Measurements from ENCODE around the gene HLX. TPM values are rescaled to one million over a fixed set of nuclear protein-coding genes. Genes with fewer than 3 reads are reported as not detected.

The HLX gene
- total RNA-seq, 1 experiment from 2014 or later, result not detected

DNA sequence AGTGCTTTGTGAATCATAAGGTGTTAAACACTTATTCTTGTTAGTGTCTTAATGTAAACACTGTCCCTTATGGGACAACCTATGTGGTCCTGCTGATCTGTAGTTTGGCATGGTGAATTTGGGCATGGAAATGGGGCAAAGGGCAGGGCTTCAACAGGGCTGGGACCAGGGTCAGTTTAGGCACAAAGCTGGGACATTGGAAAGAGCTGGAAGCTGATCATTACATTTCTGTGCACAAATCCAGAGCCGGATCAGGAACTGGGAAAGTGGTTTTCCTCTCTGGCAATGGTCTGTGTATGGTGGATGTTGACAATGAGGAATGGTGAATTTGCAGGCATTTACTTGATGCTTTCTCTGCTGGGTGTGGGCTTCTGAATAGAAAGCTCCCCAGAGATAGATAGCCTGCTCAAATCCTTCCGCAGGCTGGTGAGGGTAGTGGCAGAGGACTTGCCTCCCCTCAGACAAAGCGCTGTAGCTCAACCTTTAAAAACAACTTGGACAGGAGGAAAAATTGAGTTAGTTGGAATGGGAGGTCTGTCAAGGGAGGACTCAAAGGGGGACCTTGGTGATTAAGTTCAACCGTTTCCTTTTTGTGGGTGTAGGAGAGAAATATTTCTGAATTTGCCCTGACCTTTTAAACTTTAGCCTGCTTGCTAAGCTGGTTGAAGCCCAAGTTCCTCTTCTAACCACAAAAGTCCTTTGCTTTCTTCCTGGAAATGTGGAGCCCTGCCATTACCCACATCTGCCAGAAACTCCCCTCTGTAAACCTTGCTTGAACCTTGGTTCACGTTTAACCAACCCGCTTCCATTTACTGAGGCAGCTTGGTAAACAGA is 35.3 kb downstream of the HLX start:
- Histone ChIP-seq H3K79me2 (ENCODE audit: low read length) (no peaks in the 10 kb centered on the region), H3K36me3 (ENCODE audit: insufficient read depth, low read length) (no peaks in the 10 kb centered on the region), H3K4me1 (ENCODE audit: low read length) (no peaks in the 10 kb centered on the region), H4K20me1 (ENCODE audit: insufficient read depth, low read depth, low read length) (no peaks in the 10 kb centered on the region), H3K9me3 (ENCODE audit: low read length) (no peaks in the 10 kb centered on the region), H3K4me3 (ENCODE audit: low read length) (no peak overlapping the region), H3K27me3 (ENCODE audit: low read length) (no peaks in the 10 kb centered on the region), H2AFZ (ENCODE audit: low read length) (no peak overlapping the region), H3K27ac (ENCODE audit: low read length) (no peak overlapping the region), H3K4me2 (ENCODE audit: low read depth, low read length, poor library complexity, severe bottlenecking) (no peak overlapping the region), H3K9ac (ENCODE audit: low read length) (no peak overlapping the region), H3K9me2 (replicated peaks; ENCODE audit: insufficient read depth, low read length) (no peaks in the 10 kb centered on the region)
- no peak for DNase-seq

DNA sequence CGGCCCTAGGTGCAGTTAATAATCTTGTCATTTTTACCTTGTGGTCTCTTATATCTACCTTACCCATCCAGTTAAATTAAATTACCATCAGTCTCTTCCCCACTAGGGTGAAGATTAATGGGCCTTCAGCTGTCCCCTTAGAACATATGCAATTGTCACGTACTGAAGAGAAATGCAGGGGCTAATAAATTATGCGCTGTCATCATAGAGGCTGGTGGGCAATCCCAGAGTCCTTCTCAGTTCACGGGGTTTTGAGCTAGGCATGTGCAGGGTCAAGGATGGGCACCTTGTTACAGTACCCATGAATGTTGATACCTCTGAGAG is 35.8 kb downstream of the HLX start:
- H2AFZ ChIP-seq (ENCODE audit: low read length), result no peak overlapping the region
- H3K4me1 ChIP-seq (ENCODE audit: low read length), result no peaks in the 10 kb centered on the region
- H3K9me2 ChIP-seq (replicated peaks; ENCODE audit: insufficient read depth, low read length), result no peaks in the 10 kb centered on the region
- no peak overlapping the region for H3K9ac ChIP-seq (ENCODE audit: low read length)
- H3K27me3 ChIP-seq (ENCODE audit: low read length), result no peaks in the 10 kb centered on the region
- H3K4me3 ChIP-seq (ENCODE audit: low read length), result no peak overlapping the region
- H3K9me3 ChIP-seq (ENCODE audit: low read length), result no peaks in the 10 kb centered on the region
- H3K27ac ChIP-seq (ENCODE audit: low read length), result no peak overlapping the region
- H3K36me3 ChIP-seq (ENCODE audit: insufficient read depth, low read length), result no peaks in the 10 kb centered on the region
- no peak for DNase-seq
- H4K20me1 ChIP-seq (ENCODE audit: insufficient read depth, low read depth, low read length), result no peaks in the 10 kb centered on the region
- no peak overlapping the region for H3K4me2 ChIP-seq (ENCODE audit: low read depth, low read length, poor library complexity, severe bottlenecking)
- no peaks in the 10 kb centered on the region for H3K79me2 ChIP-seq (ENCODE audit: low read length)

DNA sequence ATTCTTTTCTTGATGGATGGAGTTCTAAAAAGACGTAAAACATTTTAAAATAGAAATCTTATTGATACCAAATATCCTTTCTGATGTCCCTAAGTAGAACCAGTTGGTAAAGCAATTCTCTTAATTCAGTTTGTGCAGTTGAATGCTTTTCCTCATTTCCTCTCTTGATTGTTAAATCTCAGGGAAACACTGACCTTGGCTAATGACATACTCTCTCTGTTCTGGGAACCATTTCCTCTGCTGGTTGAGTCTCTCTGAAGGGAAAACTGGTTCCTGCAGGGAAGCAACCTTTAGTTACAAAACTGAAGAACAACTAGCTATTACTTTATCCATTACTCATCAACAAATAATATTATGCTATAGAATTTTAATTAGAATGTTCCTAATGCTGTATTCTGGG is 36.7 kb downstream of the HLX start:
- Histone ChIP-seq H2AFZ (ENCODE audit: low read length) (no peak overlapping the region), H3K9me2 (replicated peaks; ENCODE audit: insufficient read depth, low read length) (no peaks in the 10 kb centered on the region), H4K20me1 (ENCODE audit: insufficient read depth, low read depth, low read length) (no peaks in the 10 kb centered on the region), H3K27ac (ENCODE audit: low read length) (no peak overlapping the region), H3K4me2 (ENCODE audit: low read depth, low read length, poor library complexity, severe bottlenecking) (no peak overlapping the region), H3K27me3 (ENCODE audit: low read length) (no peaks in the 10 kb centered on the region), H3K79me2 (ENCODE audit: low read length) (no peaks in the 10 kb centered on the region), H3K4me3 (ENCODE audit: low read length) (no peak overlapping the region), H3K4me1 (ENCODE audit: low read length) (no peaks in the 10 kb centered on the region), H3K36me3 (ENCODE audit: insufficient read depth, low read length) (no peaks in the 10 kb centered on the region), H3K9me3 (ENCODE audit: low read length) (no peaks in the 10 kb centered on the region), H3K9ac (ENCODE audit: low read length) (no peak overlapping the region)
- no peak for DNase-seq

DNA sequence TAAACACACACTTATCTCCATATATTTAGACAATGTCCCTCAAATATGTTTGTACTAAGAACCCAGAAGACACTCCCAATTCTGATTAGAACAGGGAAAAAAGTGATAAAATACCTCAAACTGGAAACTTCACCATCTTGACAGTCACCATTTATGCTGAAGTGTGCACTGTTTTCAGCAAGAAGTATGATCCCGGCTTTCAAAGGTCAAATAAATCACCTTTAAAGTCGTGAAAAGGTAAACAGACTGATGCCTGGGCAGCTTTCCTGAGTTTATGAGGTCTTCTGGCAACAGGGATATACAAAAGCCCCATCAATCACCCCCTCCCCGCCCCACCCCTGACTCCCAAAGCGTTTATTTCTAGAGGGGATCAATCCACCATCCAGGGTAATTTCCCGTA is 37.9 kb downstream of the HLX start:
- no peak for DNase-seq

DNA sequence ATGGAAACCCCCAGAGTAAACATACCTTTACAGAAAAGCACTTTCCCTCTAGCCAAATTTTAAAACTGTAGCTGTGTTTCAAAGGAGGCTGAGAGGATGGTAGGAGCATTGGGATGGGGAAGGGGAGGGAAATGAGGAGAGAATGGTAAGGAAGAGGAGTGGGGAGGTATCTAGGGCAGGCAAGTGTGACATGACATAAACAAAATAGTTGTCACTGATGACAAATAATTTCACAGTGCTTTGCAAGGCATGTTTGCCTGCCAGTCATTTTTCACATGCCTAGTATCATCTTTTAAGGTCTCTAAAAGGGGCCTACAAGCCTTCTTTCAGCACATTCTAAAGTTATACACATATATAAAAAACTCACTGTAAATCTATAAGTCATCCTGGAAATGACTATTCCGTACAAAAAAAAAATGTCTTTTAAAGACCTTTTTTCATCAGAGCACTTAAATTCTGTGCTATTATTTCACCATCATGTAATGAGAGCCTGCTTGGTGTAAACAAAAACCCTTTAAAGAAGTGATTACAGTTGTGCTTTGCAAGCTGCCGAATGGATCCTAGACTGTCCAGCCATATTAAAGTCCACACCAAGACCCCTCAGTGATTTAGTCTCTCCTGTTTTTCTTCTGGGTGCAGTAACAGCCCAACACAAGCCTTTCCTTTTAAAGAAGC is 38.4 kb downstream of the HLX start:
- H3K4me1 ChIP-seq (ENCODE audit: low read length), result no peaks in the 10 kb centered on the region
- no peak overlapping the region for H3K4me2 ChIP-seq (ENCODE audit: low read depth, low read length, poor library complexity, severe bottlenecking)
- no peak overlapping the region for H2AFZ ChIP-seq (ENCODE audit: low read length)
- H3K36me3 ChIP-seq (ENCODE audit: insufficient read depth, low read length), result no peaks in the 10 kb centered on the region
- no peak for DNase-seq
- no peaks in the 10 kb centered on the region for H4K20me1 ChIP-seq (ENCODE audit: insufficient read depth, low read depth, low read length)
- H3K4me3 ChIP-seq (ENCODE audit: low read length), result no peak overlapping the region
- no peaks in the 10 kb centered on the region for H3K9me2 ChIP-seq (replicated peaks; ENCODE audit: insufficient read depth, low read length)
- no peaks in the 10 kb centered on the region for H3K27me3 ChIP-seq (ENCODE audit: low read length)
- no peak overlapping the region for H3K9ac ChIP-seq (ENCODE audit: low read length)
- no peaks in the 10 kb centered on the region for H3K9me3 ChIP-seq (ENCODE audit: low read length)
- H3K27ac ChIP-seq (ENCODE audit: low read length), result no peak overlapping the region
- no peaks in the 10 kb centered on the region for H3K79me2 ChIP-seq (ENCODE audit: low read length)

More for the DNA sequence above, 37.9 kb downstream of the HLX start:
- Histone ChIP-seq H3K4me2 (ENCODE audit: low read depth, low read length, poor library complexity, severe bottlenecking) (no peak overlapping the region), H3K9ac (ENCODE audit: low read length) (no peak overlapping the region), H3K79me2 (ENCODE audit: low read length) (no peaks in the 10 kb centered on the region), H3K9me3 (ENCODE audit: low read length) (no peaks in the 10 kb centered on the region), H3K9me2 (replicated peaks; ENCODE audit: insufficient read depth, low read length) (no peaks in the 10 kb centered on the region), H3K27me3 (ENCODE audit: low read length) (no peaks in the 10 kb centered on the region), H3K4me1 (ENCODE audit: low read length) (no peaks in the 10 kb centered on the region), H3K27ac (ENCODE audit: low read length) (no peak overlapping the region), H3K4me3 (ENCODE audit: low read length) (no peak overlapping the region), H3K36me3 (ENCODE audit: insufficient read depth, low read length) (no peaks in the 10 kb centered on the region), H4K20me1 (ENCODE audit: insufficient read depth, low read depth, low read length) (no peaks in the 10 kb centered on the region), H2AFZ (ENCODE audit: low read length) (no peak overlapping the region)

DNA sequence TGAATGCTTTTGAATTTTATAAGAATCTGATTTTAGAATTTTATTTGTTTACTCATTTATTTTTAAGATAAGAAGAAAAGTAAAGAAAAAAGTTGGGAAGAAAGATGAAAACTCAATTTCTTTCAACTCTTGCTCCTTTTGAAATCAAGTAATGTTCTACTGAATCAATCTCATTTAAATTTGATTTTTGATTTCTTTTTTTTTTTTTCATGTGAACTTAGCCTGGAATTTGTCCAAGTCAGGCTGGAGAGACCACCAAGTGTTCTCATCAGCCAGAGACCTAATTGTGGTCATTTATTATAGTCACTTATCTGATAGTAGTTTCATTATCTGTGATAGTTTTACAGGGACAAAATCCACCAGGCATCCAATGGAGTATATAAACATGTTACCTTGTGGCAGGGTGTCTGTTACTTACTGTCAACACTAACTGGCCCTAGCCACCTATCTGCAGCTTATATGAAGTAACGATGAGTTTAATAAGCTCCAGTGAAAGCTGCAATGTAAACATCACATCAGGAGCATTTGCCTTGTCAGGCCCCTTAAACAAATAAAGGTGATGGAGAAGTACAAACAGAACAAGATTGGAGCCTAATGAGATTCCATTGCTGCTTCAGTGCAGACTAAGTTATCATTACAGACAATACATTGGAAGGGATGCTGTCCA is 39.2 kb downstream of the HLX start:
- no peak for DNase-seq
- no peak overlapping the region for H3K4me2 ChIP-seq (ENCODE audit: low read depth, low read length, poor library complexity, severe bottlenecking)
- no peaks in the 10 kb centered on the region for H3K27me3 ChIP-seq (ENCODE audit: low read length)
- no peaks in the 10 kb centered on the region for H3K36me3 ChIP-seq (ENCODE audit: insufficient read depth, low read length)
- no peaks in the 10 kb centered on the region for H3K9me2 ChIP-seq (replicated peaks; ENCODE audit: insufficient read depth, low read length)
- H3K27ac ChIP-seq (ENCODE audit: low read length), result no peak overlapping the region
- no peaks in the 10 kb centered on the region for H3K79me2 ChIP-seq (ENCODE audit: low read length)
- no peaks in the 10 kb centered on the region for H3K4me1 ChIP-seq (ENCODE audit: low read length)
- H3K4me3 ChIP-seq (ENCODE audit: low read length), result no peak overlapping the region
- H2AFZ ChIP-seq (ENCODE audit: low read length), result no peak overlapping the region
- H3K9me3 ChIP-seq (ENCODE audit: low read length), result no peaks in the 10 kb centered on the region
- no peak overlapping the region for H3K9ac ChIP-seq (ENCODE audit: low read length)
- no peaks in the 10 kb centered on the region for H4K20me1 ChIP-seq (ENCODE audit: insufficient read depth, low read depth, low read length)

DNA sequence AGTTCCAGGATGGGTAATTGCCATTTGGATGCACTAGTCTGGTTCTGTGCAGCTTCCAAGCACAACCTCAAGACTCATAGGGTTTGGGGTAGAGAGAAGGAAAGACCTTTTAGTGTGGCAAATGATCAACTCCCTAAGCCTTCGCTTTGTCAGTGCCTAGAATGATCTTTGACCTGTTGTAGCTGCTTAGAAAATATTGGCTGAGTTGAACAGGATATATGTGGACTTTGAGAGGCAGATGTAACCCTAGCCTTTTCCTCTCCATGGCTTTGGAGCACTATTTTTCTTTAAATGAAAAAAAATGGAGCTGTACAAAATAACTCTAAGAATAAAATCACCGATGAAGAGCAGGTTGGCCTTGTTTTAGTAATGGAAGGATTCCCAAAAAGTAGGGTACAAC is 41.7 kb downstream of the HLX start:
- Histone ChIP-seq H3K79me2 (ENCODE audit: low read length) (no peaks in the 10 kb centered on the region), H3K4me2 (ENCODE audit: low read depth, low read length, poor library complexity, severe bottlenecking) (no peak overlapping the region), H3K4me1 (ENCODE audit: low read length) (no peaks in the 10 kb centered on the region), H3K9me2 (replicated peaks; ENCODE audit: insufficient read depth, low read length) (no peaks in the 10 kb centered on the region), H3K36me3 (ENCODE audit: insufficient read depth, low read length) (no peaks in the 10 kb centered on the region), H3K27ac (ENCODE audit: low read length) (no peak overlapping the region), H2AFZ (ENCODE audit: low read length) (no peak overlapping the region), H3K9ac (ENCODE audit: low read length) (no peak overlapping the region), H3K4me3 (ENCODE audit: low read length) (no peak overlapping the region), H4K20me1 (ENCODE audit: insufficient read depth, low read depth, low read length) (no peaks in the 10 kb centered on the region), H3K9me3 (ENCODE audit: low read length) (no peaks in the 10 kb centered on the region), H3K27me3 (ENCODE audit: low read length) (no peaks in the 10 kb centered on the region)
- no peak for DNase-seq

DNA sequence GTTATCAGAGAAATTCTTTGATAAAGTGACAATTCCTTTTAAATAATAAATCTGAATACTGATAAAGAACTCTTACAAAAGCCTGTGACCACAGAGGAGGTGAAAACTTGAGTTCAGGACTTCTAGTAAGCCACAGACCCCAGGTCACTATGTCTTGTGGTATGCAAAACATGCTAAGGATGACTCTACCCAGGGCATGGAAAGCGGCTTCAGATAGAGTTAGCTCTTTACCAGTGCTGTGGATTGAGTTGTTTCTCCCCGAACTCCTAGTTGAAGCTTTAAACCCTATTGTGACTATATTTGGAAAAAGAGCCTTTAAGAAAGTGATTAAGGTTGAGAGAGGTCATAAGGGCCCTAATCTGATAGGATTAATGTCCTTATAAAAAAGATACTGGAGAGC is 42.3 kb downstream of the HLX start:
- no peak overlapping the region for H3K9ac ChIP-seq (ENCODE audit: low read length)
- H3K36me3 ChIP-seq (ENCODE audit: insufficient read depth, low read length), result no peaks in the 10 kb centered on the region
- H3K27ac ChIP-seq (ENCODE audit: low read length), result no peak overlapping the region
- no peak for DNase-seq
- H3K9me3 ChIP-seq (ENCODE audit: low read length), result no peaks in the 10 kb centered on the region
- H3K9me2 ChIP-seq (replicated peaks; ENCODE audit: insufficient read depth, low read length), result no peaks in the 10 kb centered on the region
- H3K4me2 ChIP-seq (ENCODE audit: low read depth, low read length, poor library complexity, severe bottlenecking), result no peak overlapping the region
- no peaks in the 10 kb centered on the region for H4K20me1 ChIP-seq (ENCODE audit: insufficient read depth, low read depth, low read length)
- H3K27me3 ChIP-seq (ENCODE audit: low read length), result no peaks in the 10 kb centered on the region
- H3K4me3 ChIP-seq (ENCODE audit: low read length), result no peak overlapping the region
- H3K79me2 ChIP-seq (ENCODE audit: low read length), result no peaks in the 10 kb centered on the region
- H2AFZ ChIP-seq (ENCODE audit: low read length), result no peak overlapping the region
- no peaks in the 10 kb centered on the region for H3K4me1 ChIP-seq (ENCODE audit: low read length)
